Mucosa of descending colon (tissue), 3 donors: ENCODE results near the gene USP6. TPM values are rescaled to one million over a fixed set of nuclear protein-coding genes. Genes with fewer than 3 reads are reported as not detected.
"Not testable (repeated sequence)": the region's sequence is repeated elsewhere in the genome, so short reads cannot be mapped to it uniquely, and the experiment has no call there.

Experiments used
- ATAC-seq: fragments of 200-7000 bp; cut with Tn5 transposase; one replicate; pipeline ENCODE4 v1.9.1; 2020; ENCODE audit warnings: mild to moderate bottlenecking, moderate library complexity
- DNase-seq, 3 donors: peaks; one replicate each; pipeline ENCODE4 v3.0.0-alpha.2; 2020
- H3K36me3 ChIP-seq: fragments of 200-600 bp; one replicate; pipeline ENCODE4 v1.8.0; 2021; ENCODE audit warnings: low read depth, mild to moderate bottlenecking
- H3K4me1 ChIP-seq: fragments of 200-600 bp; one replicate; pipeline ENCODE4 v1.8.0; 2021; ENCODE audit warnings: low read depth, mild to moderate bottlenecking
- H3K4me3 ChIP-seq: fragments of 200-600 bp; one replicate; pipeline ENCODE4 v1.8.0; 2021; ENCODE audit warnings: mild to moderate bottlenecking
- H3K9me3 ChIP-seq: fragments of 200-600 bp; one replicate; pipeline ENCODE4 v1.8.0; 2021; ENCODE audit warnings: mild to moderate bottlenecking
- intact Hi-C, 2 donors: fragments of 100-400 bp; cut with DNase I in 1 of 2; cut with micrococcal nuclease in 1 of 2; formaldehyde crosslinking; loops; one replicate each; pipeline versions ENCODE4 v1.11.0 to v1.11.1; 2022; cut with DNase I, micrococcal nuclease
- long read RNA-seq, 2 donors: library from polyadenylated mRNA; unstranded; transcript quantifications; one replicate each; pipeline ENCODE4 v2.0.0, GENCODE V29; 2019 to 2021
- total RNA-seq, 3 donors: library from RNA; stranded (reverse); fragmentation: NEBNext Ultra II Directional in 2 of 3; extraction: Animal tissue kit (Norgen Biotek cat#: 25700) in 2 of 3; gene quantifications; one replicate each; pipeline versions ENCODE4 v1.2.1 to v1.2.4, GENCODE V29; 2021 to 2023
- TF ChIP-seq, protein P1 (sequence below): fragments of 200-600 bp; IDR thresholded peaks from one replicate; pipeline ENCODE4 v1.8.0; 2022; ENCODE audit warnings: antibody characterized with exemption, mild to moderate bottlenecking
- donor health status: DM: no; HTN: no; CAD: no; lungs with moderate emphysema.
- donor health status: DM: no; HTN: no; CAD: no.
- donor health status: DM: no; HTN: yes; CAD: no.

USP6 gene
- total RNA-seq = under 1 TPM in 2 of 3 donors, not detected in 1; 0.09 to 0.10 TPM
- long read RNA-seq, donor 1, partial matches to known transcripts = 0 of 2 reads
- long read RNA-seq, donor 1, other reads (novel, unspliced or antisense) = 2 of 2 reads
- long read RNA-seq, donor 2 = 0 reads

DNA sequence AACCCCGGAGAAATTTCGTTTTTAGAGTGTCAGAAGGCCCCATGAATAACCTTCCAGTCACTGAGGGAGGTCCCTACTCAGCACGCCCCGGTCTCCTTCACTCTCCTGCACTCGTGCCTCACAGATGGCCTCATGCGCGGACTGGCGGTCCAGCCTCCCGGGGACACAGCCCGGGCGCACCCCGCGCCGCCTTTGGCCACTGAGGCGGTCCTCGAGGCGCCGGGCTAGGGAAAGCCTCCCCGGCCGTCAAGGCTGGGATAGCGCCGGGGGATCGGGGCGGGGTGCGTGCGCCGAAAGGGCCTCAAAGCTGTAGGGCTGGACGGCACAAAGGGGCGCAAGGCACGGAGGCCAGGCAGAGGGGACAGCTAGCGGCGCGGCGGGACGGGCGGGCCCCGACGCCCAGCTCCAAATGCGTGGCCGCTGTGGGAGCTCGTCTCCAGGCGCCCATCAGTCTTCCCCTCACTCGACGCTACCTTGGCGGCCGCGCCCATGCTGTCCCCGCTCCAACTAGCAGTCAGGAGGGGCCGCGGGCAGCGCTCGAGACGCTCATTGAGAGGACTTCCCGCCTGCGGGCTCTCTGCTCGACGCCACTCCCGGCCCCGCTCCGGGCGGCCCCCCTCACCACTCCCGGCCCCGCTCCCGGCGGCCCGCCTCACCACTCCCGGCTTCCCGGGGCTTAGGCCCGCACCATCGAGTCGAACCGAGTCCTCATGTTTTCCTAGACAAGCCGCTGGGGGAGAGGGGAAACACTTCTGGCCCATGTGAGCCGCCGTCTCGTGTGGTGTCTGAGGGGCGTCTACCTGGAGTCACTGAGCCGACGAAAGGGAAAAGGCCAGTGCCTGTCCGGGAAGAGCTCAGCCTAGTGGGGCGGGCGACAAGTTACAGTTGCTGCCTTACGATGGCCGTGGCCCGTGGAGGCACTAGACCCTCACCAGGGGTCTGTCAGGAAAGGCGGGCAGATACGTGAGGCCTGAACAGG is at the start of gene USP6:
Gene USP6, plus strand, starts transcription at position 360 of the 979 bp plus-strand sequence. CDS start 14,336 bp downstream, outside the sequence.
- no peak for ATAC-seq

DNA sequence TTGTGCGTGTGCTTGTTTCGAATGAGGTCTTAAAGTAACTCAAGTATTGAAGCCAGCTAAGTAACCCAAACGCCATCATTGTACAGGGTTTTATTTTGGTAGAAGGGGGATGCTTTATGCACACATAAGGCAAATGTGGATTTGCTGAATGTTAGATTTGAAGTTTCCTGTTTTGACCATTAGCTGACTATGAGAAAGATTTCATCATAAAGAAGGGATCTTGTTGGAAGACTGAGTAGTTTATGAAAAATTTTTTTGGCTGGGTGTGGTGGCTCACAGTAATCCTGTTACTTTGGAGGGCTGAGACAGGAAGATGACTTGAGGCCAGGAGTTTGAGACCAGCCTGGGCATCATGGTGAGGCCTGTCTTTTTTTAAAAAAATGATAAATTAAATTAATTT is 47.6 kb upstream of the USP6 start:
- Histone ChIP-seq H3K4me3 (no peak overlapping the region), H3K36me3 (no peaks in the 10 kb centered on the region), H3K9me3 (no peaks in the 10 kb centered on the region), H3K4me1 (no peaks in the 10 kb centered on the region)
- intact Hi-C loops = loop anchor here in 1 of 2 donors (10.0 kb wide), 1 partner anchor 83 kb away; the partner anchor contains the start of gene CAMTA2
- DNase-seq = no peak
- TF ChIP-seq, protein P1, sequence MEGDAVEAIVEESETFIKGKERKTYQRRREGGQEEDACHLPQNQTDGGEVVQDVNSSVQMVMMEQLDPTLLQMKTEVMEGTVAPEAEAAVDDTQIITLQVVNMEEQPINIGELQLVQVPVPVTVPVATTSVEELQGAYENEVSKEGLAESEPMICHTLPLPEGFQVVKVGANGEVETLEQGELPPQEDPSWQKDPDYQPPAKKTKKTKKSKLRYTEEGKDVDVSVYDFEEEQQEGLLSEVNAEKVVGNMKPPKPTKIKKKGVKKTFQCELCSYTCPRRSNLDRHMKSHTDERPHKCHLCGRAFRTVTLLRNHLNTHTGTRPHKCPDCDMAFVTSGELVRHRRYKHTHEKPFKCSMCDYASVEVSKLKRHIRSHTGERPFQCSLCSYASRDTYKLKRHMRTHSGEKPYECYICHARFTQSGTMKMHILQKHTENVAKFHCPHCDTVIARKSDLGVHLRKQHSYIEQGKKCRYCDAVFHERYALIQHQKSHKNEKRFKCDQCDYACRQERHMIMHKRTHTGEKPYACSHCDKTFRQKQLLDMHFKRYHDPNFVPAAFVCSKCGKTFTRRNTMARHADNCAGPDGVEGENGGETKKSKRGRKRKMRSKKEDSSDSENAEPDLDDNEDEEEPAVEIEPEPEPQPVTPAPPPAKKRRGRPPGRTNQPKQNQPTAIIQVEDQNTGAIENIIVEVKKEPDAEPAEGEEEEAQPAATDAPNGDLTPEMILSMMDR = no peak
- ATAC-seq = no peak

More for the DNA sequence above, at the start of gene USP6:
- intact Hi-C loops = no loop called here
- DNase-seq = peak in 1 of 3 donors; percentile 24
- peaks cover under 1% of the 10 kb centered on the region for H3K4me1 ChIP-seq
- no peaks in the 10 kb centered on the region for H3K36me3 ChIP-seq
- TF ChIP-seq, protein P1 = no peak
- H3K9me3 ChIP-seq = no peaks in the 10 kb centered on the region
- no peak within 1 kb of the TSS for H3K4me3 ChIP-seq

GRCh38 chr17:5069724-5070123 is 46.1 kb upstream of the USP6 start:
- Histone ChIP-seq H3K9me3 (no peaks in the 10 kb centered on the region), H3K36me3 (no peaks in the 10 kb centered on the region), H3K4me1 (no peaks in the 10 kb centered on the region), H3K4me3 (no peak overlapping the region)
- DNase-seq = no peak
- no peak for ATAC-seq
- TF ChIP-seq, protein P1 = no peak
- intact Hi-C loops = loop anchor here in 1 of 2 donors (10.0 kb wide), 1 partner anchor 85 kb away; the partner anchor contains the start of gene CAMTA2

GRCh38 chr17:5075472-5075871 is 40.4 kb upstream of the USP6 start:
- H3K36me3 ChIP-seq, DNase-seq, intact Hi-C loops, ATAC-seq, H3K4me1 ChIP-seq, H3K9me3 ChIP-seq, H3K4me3 ChIP-seq: not testable (repeated sequence)

DNA sequence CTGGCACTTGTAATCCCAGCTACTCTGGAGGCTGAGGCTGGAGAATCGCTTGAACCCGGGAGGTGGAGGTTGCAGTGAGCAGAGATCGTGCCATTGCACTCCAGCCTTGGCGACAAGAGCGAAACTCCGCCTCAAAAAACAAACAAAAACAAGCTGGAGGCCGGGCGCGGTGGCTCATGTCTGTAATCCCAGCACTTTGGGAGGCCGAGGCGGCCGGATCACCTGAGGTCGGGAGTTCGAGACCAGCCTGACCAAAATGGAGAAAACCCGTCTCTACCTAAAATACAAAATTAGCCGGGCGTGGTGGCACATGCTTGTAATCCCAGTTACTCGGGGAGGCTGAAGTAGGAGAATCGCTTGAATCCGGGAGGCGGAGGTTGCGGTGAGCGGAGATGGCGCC is 38.6 kb upstream of the USP6 start:
- intact Hi-C loops, H3K36me3 ChIP-seq, ATAC-seq, H3K4me1 ChIP-seq, H3K4me3 ChIP-seq, H3K9me3 ChIP-seq: not testable (repeated sequence)
- peak in 1 of 3 donors; percentile 30 for DNase-seq

DNA sequence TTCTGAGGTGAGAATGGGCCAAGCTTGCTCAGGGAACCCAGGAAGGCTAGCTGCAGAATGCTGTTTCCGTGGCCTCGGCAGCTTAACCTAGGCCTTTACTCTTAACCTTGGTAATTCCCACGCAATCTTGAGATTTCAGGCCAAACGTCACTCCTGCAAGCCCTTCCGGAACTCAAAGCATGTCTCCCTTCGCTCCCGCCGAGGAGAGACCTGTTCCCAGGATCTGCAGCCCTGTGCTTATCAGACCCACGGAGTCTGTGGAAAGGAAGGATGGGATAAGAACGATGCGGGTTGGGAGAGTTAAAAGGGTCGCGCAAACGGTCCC is 38.1 kb upstream of the USP6 start:
- Histone ChIP-seq H3K4me3 (peak overlapping the region; percentile 68), H3K9me3 (peaks cover 9% of the 10 kb centered on the region), H3K4me1 (peaks cover 4% of the 10 kb centered on the region), H3K36me3 (no peaks in the 10 kb centered on the region)
- ATAC-seq = peak; percentile 2
- TF ChIP-seq, protein P1 = no peak
- intact Hi-C loops = no loop called here
- no peak for DNase-seq
